ENCODE results near the gene MTX2.

- no peak for TF ChIP-seq RAD21 (IDR thresholded peaks at IDR 0.05; ENCODE audit: low read depth)
- TF ChIP-seq USF1 (IDR thresholded peaks at IDR 0.05): no peak
Measured at GRCh38 chr2:176234156-176234555, 35.1 kb upstream of the MTX2 start.
